K562 treated with DMSO at 1 percent for 48 hours (cell line): ENCODE measurements around the gene NBEA. TPM values are rescaled to one million over a fixed set of nuclear protein-coding genes. Genes with fewer than 3 reads are reported as not detected.

Experiments
- total RNA-seq: library from RNA; unstranded; fragments of 300-600 nt; gene quantifications from 2 replicates; pipeline ENCODE4 v1.2.3, GENCODE V29; 2022; ENCODE audit warnings: low replicate concordance; ENCODE audit errors: extremely low read depth

The NBEA gene, protein sequence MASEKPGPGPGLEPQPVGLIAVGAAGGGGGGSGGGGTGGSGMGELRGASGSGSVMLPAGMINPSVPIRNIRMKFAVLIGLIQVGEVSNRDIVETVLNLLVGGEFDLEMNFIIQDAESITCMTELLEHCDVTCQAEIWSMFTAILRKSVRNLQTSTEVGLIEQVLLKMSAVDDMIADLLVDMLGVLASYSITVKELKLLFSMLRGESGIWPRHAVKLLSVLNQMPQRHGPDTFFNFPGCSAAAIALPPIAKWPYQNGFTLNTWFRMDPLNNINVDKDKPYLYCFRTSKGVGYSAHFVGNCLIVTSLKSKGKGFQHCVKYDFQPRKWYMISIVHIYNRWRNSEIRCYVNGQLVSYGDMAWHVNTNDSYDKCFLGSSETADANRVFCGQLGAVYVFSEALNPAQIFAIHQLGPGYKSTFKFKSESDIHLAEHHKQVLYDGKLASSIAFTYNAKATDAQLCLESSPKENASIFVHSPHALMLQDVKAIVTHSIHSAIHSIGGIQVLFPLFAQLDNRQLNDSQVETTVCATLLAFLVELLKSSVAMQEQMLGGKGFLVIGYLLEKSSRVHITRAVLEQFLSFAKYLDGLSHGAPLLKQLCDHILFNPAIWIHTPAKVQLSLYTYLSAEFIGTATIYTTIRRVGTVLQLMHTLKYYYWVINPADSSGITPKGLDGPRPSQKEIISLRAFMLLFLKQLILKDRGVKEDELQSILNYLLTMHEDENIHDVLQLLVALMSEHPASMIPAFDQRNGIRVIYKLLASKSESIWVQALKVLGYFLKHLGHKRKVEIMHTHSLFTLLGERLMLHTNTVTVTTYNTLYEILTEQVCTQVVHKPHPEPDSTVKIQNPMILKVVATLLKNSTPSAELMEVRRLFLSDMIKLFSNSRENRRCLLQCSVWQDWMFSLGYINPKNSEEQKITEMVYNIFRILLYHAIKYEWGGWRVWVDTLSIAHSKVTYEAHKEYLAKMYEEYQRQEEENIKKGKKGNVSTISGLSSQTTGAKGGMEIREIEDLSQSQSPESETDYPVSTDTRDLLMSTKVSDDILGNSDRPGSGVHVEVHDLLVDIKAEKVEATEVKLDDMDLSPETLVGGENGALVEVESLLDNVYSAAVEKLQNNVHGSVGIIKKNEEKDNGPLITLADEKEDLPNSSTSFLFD (N-terminal part only)
- total RNA-seq, result not detected in 2 replicates

DNA sequence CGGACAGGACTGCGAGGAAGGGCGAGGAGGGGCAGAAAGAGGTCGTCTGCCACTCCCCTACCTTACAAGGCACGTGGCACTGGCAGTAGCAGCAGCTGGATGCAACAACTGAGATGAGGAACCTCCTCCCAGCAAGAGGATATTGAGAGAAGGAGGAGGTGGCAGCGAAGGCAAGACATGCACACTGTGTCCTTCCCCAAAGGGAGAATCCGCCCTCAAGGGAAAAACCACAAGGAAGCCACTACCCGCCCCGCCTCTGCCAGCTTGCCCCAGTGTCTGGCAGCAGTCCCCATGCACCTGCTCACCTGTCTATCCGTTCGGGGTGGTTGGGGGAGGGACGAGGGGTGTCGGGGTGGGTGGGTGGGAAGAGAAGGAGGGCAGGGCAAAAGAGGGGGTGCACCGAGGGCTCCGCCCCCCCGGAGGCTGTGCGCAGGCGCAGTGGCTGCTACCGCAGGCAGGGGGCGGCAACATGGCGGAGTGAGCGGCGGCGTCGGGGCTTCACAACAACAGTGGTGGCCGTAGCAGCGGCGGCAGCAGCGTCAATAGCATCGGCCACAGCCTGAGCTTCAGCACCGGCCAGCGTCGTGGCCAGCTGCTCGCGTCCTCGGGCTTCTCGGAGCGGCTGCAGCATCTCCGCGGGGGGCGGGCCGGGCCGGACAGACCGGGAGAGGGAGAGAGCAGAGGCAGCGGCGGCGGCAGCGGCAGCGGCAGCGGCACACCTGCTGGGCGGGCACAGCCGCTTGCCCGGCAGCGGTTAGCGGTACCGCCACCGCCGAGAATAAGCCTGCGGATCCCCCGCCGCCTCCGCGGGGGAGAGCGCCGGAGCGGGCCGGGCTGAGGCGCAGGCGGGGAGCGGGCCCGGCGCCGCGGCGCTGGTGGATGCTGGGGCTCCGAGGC is at the start of gene NBEA:
TSS of gene NBEA (plus strand) at position 436 of the 897 bp plus-strand sequence. CDS start 551 bp downstream, outside the sequence.

DNA sequence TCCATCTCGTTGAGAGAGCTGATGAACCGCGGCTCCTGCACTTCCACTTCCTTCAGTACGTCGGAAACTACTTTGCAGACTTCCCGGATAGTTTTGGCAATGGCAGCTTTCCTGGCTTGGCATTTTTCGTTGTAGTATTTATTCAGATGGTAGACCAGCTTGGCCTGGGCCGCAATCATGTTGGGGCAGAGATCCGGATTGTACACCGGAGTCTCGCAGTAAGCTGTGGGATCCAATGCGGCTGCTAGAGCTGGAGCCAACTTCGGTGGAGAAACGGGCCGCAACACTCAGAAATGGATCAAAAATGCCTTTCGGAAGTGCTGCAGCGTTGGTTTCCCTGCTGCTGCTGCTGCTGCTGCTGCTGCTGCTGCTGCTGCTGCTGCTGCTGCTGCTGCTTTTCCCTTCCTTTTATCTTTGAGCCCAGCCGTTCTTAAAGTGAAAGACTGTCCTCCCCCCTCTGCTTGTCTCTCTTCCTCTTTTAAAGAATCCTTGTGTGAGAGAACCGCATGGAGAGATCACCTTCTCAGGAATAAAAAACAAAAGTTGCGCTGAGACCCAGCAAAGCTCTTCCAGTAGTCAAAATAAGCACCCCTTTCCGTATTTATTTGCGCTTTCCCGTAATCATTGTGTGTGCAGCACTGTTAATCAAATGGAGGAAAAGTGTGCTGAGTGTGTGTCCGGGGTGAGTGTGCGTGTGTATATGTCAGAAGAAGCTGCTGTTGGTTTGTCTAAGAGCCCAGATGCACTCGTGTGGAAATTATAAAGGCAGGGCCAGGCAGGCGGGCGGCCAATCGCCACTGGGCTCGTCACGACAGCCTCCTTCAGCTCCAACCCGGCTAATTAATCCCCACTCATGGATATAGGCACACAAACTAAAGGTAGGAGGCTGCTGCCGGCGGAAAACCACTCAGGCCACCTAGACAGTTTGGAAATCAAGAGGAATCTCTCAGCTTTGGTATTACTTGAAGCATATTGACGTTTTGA is 534.2 kb downstream of the NBEA start, which contains the start of gene MAB21L1:
TSS of gene MAB21L1 (minus strand) at position 730 of the 984 bp plus-strand sequence. CDS start at position 179, 551 bp downstream.

